IMR-90 (cell line): ENCODE results near the gene CRY2. TPM values are rescaled to one million over a fixed set of nuclear protein-coding genes. Genes with fewer than 3 reads are reported as not detected.

Source experiments
- ATAC-seq: fragments of 200-7000 bp; cut with Tn5 transposase; 2 replicates; pipeline ENCODE4 v1.9.1; 2020; ENCODE audit warnings: low read depth, mild to moderate bottlenecking, moderate library complexity
- BruUV-seq: library from RNA; stranded (reverse); fragments of 400-500 nt; replicated peaks from 2 replicates; lab custom pipeline; 2021; lab: Mats Ljungman, UMichigan
- CTCF ChIA-PET: fragments of 300-600 bp; formaldehyde crosslinking; extraction: SDS; loops from one replicate; lab custom pipeline; 2021; ENCODE audit warnings: antibody characterized with exemption; lab: Yijun Ruan, JAX
- POLR2A ChIA-PET: fragments of 300-600 bp; sonication (Branson Sonifier 250); formaldehyde crosslinking; loops from one replicate; lab custom pipeline; 2022; ENCODE audit warnings: antibody characterized with exemption; ENCODE audit not compliant: unreplicated experiment; lab: Charles Lee
- DNase-seq: peaks from one replicate; pipeline ENCODE4 v3.0.0; 2013
- H2AFZ ChIP-seq: replicated peaks from 2 replicates; pipeline ENCODE3; 2013; ENCODE audit warnings: low read length, mild to moderate bottlenecking; ENCODE audit not compliant: poor library complexity
- H2AK5ac ChIP-seq: 2 replicates; pipeline ENCODE4 v1.6.1; 2013; ENCODE audit warnings: low read depth, low read length, inconsistent platforms
- H2AK9ac ChIP-seq: replicated peaks from 2 replicates; pipeline ENCODE3; 2013; ENCODE audit warnings: mild to moderate bottlenecking, low read depth, low read length, moderate library complexity; ENCODE audit not compliant: poor library complexity
- H2BK120ac ChIP-seq: 2 replicates; pipeline ENCODE4 v1.6.1; 2013; ENCODE audit warnings: low read depth, low read length, inconsistent platforms
- H2BK15ac ChIP-seq: 3 replicates; pipeline ENCODE4 v1.6.1; 2013; ENCODE audit warnings: low read depth, low read length, inconsistent platforms
- H2BK20ac ChIP-seq: 2 replicates; pipeline ENCODE4 v1.6.1; 2013; ENCODE audit warnings: low read depth, mild to moderate bottlenecking, inconsistent platforms, low read length, moderate library complexity
- H2BK5ac ChIP-seq: 2 replicates; pipeline ENCODE4 v1.6.1; 2013; ENCODE audit warnings: mild to moderate bottlenecking, low read depth, low read length, inconsistent platforms; ENCODE audit not compliant: poor library complexity, severe bottlenecking
- H3K14ac ChIP-seq: replicated peaks from 2 replicates; pipeline ENCODE4 v1.6.1; 2013; ENCODE audit warnings: low read depth, low read length, inconsistent platforms
- H3K18ac ChIP-seq: 2 replicates; pipeline ENCODE4 v1.6.1; 2013; ENCODE audit warnings: low read depth, low read length, control low read depth
- H3K23ac ChIP-seq: 2 replicates; pipeline ENCODE4 v1.6.1; 2013; ENCODE audit warnings: low read depth, low read length, inconsistent platforms
- H3K27ac ChIP-seq: 2 replicates; pipeline ENCODE4 v1.5.1; 2013; ENCODE audit warnings: mild to moderate bottlenecking, control low read depth, low read length; ENCODE audit not compliant: insufficient read depth
- H3K27me3 ChIP-seq: 2 replicates; pipeline ENCODE4 v1.6.1; 2013; ENCODE audit warnings: low read length; ENCODE audit not compliant: control insufficient read depth, insufficient read depth
- H3K36me3 ChIP-seq: 2 replicates; pipeline ENCODE4 v1.6.1; 2013; ENCODE audit warnings: low read length, mixed read lengths; ENCODE audit not compliant: control insufficient read depth, insufficient read depth
- H3K4ac ChIP-seq: 2 replicates; pipeline ENCODE4 v1.6.1; 2013; ENCODE audit warnings: low read depth, low read length, inconsistent platforms
- H3K4me1 ChIP-seq: 2 replicates; pipeline ENCODE4 v1.6.1; 2013; ENCODE audit warnings: low read length, mixed read lengths; ENCODE audit not compliant: control insufficient read depth, insufficient read depth
- H3K4me2 ChIP-seq: 2 replicates; pipeline ENCODE4 v1.6.1; 2013; ENCODE audit warnings: low read depth, mild to moderate bottlenecking, control low read depth, low read length, moderate library complexity
- H3K4me3 ChIP-seq: 2 replicates; pipeline ENCODE4 v1.5.1; 2013; ENCODE audit warnings: low read depth, mild to moderate bottlenecking, control low read depth, low read length, moderate library complexity; ENCODE audit not compliant: insufficient read depth
- H3K56ac ChIP-seq: 2 replicates; pipeline ENCODE4 v1.6.1; 2013; ENCODE audit warnings: low read length, inconsistent platforms; ENCODE audit not compliant: insufficient read depth; ENCODE audit errors: extremely low read depth
- H3K79me1 ChIP-seq, 2 experiments: 2 replicates each; pipeline ENCODE4 v1.6.1; 2013; ENCODE audit warnings: low read length in 2 of 2, inconsistent platforms in 1 of 2, low read depth in 1 of 2
- H3K9ac ChIP-seq: 2 replicates; pipeline ENCODE4 v1.6.1; 2013; ENCODE audit warnings: low read depth, low read length, control low read depth
- H3K9me1 ChIP-seq: 2 replicates; pipeline ENCODE4 v1.6.1; 2013; ENCODE audit warnings: low read length, inconsistent platforms; ENCODE audit not compliant: insufficient read depth
- H3K9me3 ChIP-seq: 2 replicates; pipeline ENCODE4 v1.6.1; 2013; ENCODE audit warnings: low read length; ENCODE audit not compliant: control insufficient read depth, insufficient read depth
- H4K20me1 ChIP-seq: 2 replicates; pipeline ENCODE4 v1.6.1; 2013; ENCODE audit warnings: low read length, inconsistent platforms; ENCODE audit not compliant: insufficient read depth
- H4K5ac ChIP-seq: 2 replicates; pipeline ENCODE4 v1.6.1; 2013; ENCODE audit warnings: mild to moderate bottlenecking, low read depth, low read length, control low read depth
- H4K8ac ChIP-seq, 2 experiments: 2 replicates each; pipeline ENCODE4 v1.6.1; 2013; ENCODE audit warnings: low read depth in 2 of 2, low read length in 2 of 2, control low read depth in 1 of 2, inconsistent platforms in 1 of 2
- H4K91ac ChIP-seq: 2 replicates; pipeline ENCODE4 v1.6.1; 2013; ENCODE audit warnings: low read depth, low read length, inconsistent platforms; ENCODE audit not compliant: insufficient read depth
- BHLHE40 ChIP-seq: fragments of 150-350 bp; IDR thresholded peaks from 2 replicates; pipeline ENCODE4 v1.6.1; 2016; ENCODE audit warnings: mild to moderate bottlenecking, low read depth, low read length
- CEBPB ChIP-seq: IDR thresholded peaks from 2 replicates; pipeline ENCODE4 v1.6.1; 2012; ENCODE audit warnings: low read depth, low read length, improper control_type of control experiment
- CHD1 ChIP-seq: IDR thresholded peaks from 2 replicates; pipeline ENCODE4 v1.6.1; 2012; ENCODE audit warnings: low read depth, low read length, improper control_type of control experiment
- CTCF ChIP-seq: conservative IDR thresholded peaks from 2 replicates; pipeline ENCODE4 v1.5.1; 2012; ENCODE audit warnings: mild to moderate bottlenecking, low read depth, low read length, improper control_type of control experiment
- FOS ChIP-seq: fragments of 150-350 bp; IDR thresholded peaks from 2 replicates; pipeline ENCODE4 v1.6.1; 2016; ENCODE audit warnings: low read depth, low read length
- MAFK ChIP-seq: IDR thresholded peaks from 2 replicates; pipeline ENCODE4 v1.6.1; 2012; ENCODE audit warnings: low read depth, low read length, improper control_type of control experiment
- MAZ ChIP-seq: IDR thresholded peaks from 2 replicates; pipeline ENCODE4 v1.6.1; 2012; ENCODE audit warnings: low read depth, mild to moderate bottlenecking, low read length, improper control_type of control experiment, moderate library complexity, borderline replicate concordance
- MXI1 ChIP-seq: IDR thresholded peaks from 2 replicates; pipeline ENCODE4 v1.6.1; 2012; ENCODE audit warnings: low read depth, mild to moderate bottlenecking, low read length, moderate library complexity, borderline replicate concordance
- NFE2L2 ChIP-seq: fragments of 150-350 bp; IDR thresholded peaks from 2 replicates; pipeline ENCODE4 v1.6.1; 2016; ENCODE audit warnings: low read depth, mild to moderate bottlenecking, low read length
- POLR2A ChIP-seq: IDR thresholded peaks from 2 replicates; pipeline ENCODE4 v1.6.1; 2012; ENCODE audit warnings: mild to moderate bottlenecking, low read depth, low read length
- RAD21 ChIP-seq: IDR thresholded peaks from 2 replicates; pipeline ENCODE4 v1.6.1; 2012; ENCODE audit warnings: low read length, improper control_type of control experiment
- RCOR1 ChIP-seq: IDR thresholded peaks from 2 replicates; pipeline ENCODE4 v1.6.1; 2012; ENCODE audit warnings: mild to moderate bottlenecking, low read length, improper control_type of control experiment; ENCODE audit not compliant: insufficient replicate concordance
- RFX5 ChIP-seq: IDR thresholded peaks from 2 replicates; pipeline ENCODE4 v1.8.0; 2012; ENCODE audit warnings: low read depth, mild to moderate bottlenecking, low read length, moderate library complexity
- SMC3 ChIP-seq: fragments of 150-350 bp; IDR thresholded peaks from 2 replicates; pipeline ENCODE4 v1.6.1; 2016; ENCODE audit warnings: low read depth, mild to moderate bottlenecking, antibody characterized with exemption, low read length, moderate library complexity
- WGBS, 2 experiments: methylation state at CpG; one replicate each; pipeline versions ENCODE4 v1.1.5 to v1.1.7; 2013; ENCODE audit warnings: missing lambda C conversion rate in 2 of 2; ENCODE audit not compliant: insufficient read length in 1 of 2; ENCODE audit errors: extremely low coverage in 2 of 2; 5-methylcytosine and 5-hydroxymethylcytosine counted together
- dilution Hi-C: fragments of 300-500 bp; cut with HindIII; formaldehyde crosslinking; loops from one replicate; pipeline ENCODE4 v1.14.3; 2018; ENCODE audit warnings: low sequenced_read_pairs; ENCODE audit not compliant: unreplicated experiment
- in situ Hi-C: fragments of 300-500 bp; cut with MboI; formaldehyde crosslinking; loops from 3 replicates; pipeline ENCODE4 v1.14.3; 2019; ENCODE audit warnings: low sequenced_read_pairs, inconsistent platforms, mixed read lengths
- intact Hi-C: fragments of 100-400 bp; cut with micrococcal nuclease; formaldehyde crosslinking; loops from 2 replicates; pipeline ENCODE4 v1.10.0; 2022
- polyA plus RNA-seq, 3 experiments: library from polyadenylated mRNA; depleted of rRNA; stranded (reverse); fragments of >200 nt; gene quantifications; 2 replicates each; pipeline ENCODE4 v1.2.3, GENCODE V29; 2012; ENCODE audit warnings: low replicate concordance in 1 of 3
- total RNA-seq: library from RNA; depleted of rRNA; stranded (reverse); fragments of >200 nt; gene quantifications from 2 replicates; pipeline ENCODE4 v1.2.3, GENCODE V29; 2012
- TF ChIP-seq, protein P1 (sequence below): fragments of 150-350 bp; IDR thresholded peaks from 2 replicates; pipeline ENCODE4 v1.6.1; 2017; ENCODE audit warnings: mild to moderate bottlenecking, antibody characterized with exemption, low read length, low read depth
- TF ChIP-seq, protein P2 (sequence below): fragments of 150-350 bp; IDR thresholded peaks from 2 replicates; pipeline ENCODE4 v1.6.1; 2016; ENCODE audit warnings: low read depth, mild to moderate bottlenecking, low read length, moderate library complexity, borderline replicate concordance

CRY2 gene
- total and polyA plus RNA-seq, 2 of the 4 experiments (the other 2 are of a cell fraction), result 12.2 to 13.1 TPM

- no TSS peak for BruUV-seq
- ChIA-PET POLR2A (no interaction called here), CTCF (no interaction called here)
- no peaks in the 10 kb centered on the region for H3K9me3 ChIP-seq
- DNase-seq (no peak), ATAC-seq (no peak)
- no peaks in the 10 kb centered on the region for H3K4me1 ChIP-seq
- no peak overlapping the region for H4K8ac ChIP-seq
- no peak overlapping the region for H2BK5ac ChIP-seq
- no peaks in the 10 kb centered on the region; the same call in 1 of the 2 replicates for H3K9me1 ChIP-seq
- H2BK120ac ChIP-seq, result no peak overlapping the region
- H3K4me2 ChIP-seq, result no peak overlapping the region
- no peak for TF ChIP-seq RFX5
- TF ChIP-seq, protein P1, sequence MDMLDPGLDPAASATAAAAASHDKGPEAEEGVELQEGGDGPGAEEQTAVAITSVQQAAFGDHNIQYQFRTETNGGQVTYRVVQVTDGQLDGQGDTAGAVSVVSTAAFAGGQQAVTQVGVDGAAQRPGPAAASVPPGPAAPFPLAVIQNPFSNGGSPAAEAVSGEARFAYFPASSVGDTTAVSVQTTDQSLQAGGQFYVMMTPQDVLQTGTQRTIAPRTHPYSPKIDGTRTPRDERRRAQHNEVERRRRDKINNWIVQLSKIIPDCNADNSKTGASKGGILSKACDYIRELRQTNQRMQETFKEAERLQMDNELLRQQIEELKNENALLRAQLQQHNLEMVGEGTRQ, result no peak
- TF ChIP-seq MAZ, result no peak
- no peak for TF ChIP-seq MAFK
- TF ChIP-seq MXI1, result no peak
- no peak for TF ChIP-seq RAD21
- no peak for TF ChIP-seq CEBPB
- no peak for TF ChIP-seq SMC3
- TF ChIP-seq, protein P2, sequence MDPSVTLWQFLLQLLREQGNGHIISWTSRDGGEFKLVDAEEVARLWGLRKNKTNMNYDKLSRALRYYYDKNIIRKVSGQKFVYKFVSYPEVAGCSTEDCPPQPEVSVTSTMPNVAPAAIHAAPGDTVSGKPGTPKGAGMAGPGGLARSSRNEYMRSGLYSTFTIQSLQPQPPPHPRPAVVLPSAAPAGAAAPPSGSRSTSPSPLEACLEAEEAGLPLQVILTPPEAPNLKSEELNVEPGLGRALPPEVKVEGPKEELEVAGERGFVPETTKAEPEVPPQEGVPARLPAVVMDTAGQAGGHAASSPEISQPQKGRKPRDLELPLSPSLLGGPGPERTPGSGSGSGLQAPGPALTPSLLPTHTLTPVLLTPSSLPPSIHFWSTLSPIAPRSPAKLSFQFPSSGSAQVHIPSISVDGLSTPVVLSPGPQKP, result no peak
- no peak for TF ChIP-seq POLR2A
- TF ChIP-seq CTCF, result no peak
- no peak for TF ChIP-seq NFE2L2
- no peak for TF ChIP-seq BHLHE40
- TF ChIP-seq CHD1, result no peak
- TF ChIP-seq RCOR1, result no peak
- TF ChIP-seq FOS, result no peak
- no peak overlapping the region for H2AFZ ChIP-seq
- no peak overlapping the region for H3K18ac ChIP-seq
- WGBS, 2 experiments, result 100% methylated on average over 1 of the region's 9 CpGs; no CpG with 5 or more reads in 1 of the 2 experiments
- no peak overlapping the region for H4K91ac ChIP-seq
- H4K20me1 ChIP-seq, result peaks cover 7% of the 10 kb centered on the region
- no peak overlapping the region for H3K14ac ChIP-seq
- no peak overlapping the region for H2AK5ac ChIP-seq
- H3K36me3 ChIP-seq, result no peaks in the 10 kb centered on the region
- no peak overlapping the region for H2AK9ac ChIP-seq
- no peak overlapping the region for H3K4me3 ChIP-seq
- intact Hi-C loops (no loop called here), in situ Hi-C loops (no loop called here), dilution Hi-C loops (no loop called here)
- no peak overlapping the region for H3K27ac ChIP-seq
- no peak overlapping the region for H2BK20ac ChIP-seq
- no peaks in the 10 kb centered on the region for H3K79me1 ChIP-seq
- H3K9ac ChIP-seq, result no peak overlapping the region
- H3K56ac ChIP-seq, result no peak overlapping the region
- no peak overlapping the region for H2BK15ac ChIP-seq
- no peak overlapping the region for H3K4ac ChIP-seq
- H4K5ac ChIP-seq, result no peak overlapping the region
- no peak overlapping the region for H3K23ac ChIP-seq
- peaks cover 46% of the 10 kb centered on the region for H3K27me3 ChIP-seq
These were observed 42.7 kb downstream of the CRY2 start for GRCh38 chr11:45889966-45890365.
